H1 (cell line): ENCODE results near the gene PLAU. TPM values are rescaled to one million over a fixed set of nuclear protein-coding genes. Genes with fewer than 3 reads are reported as not detected.

ENCODE experiments used
- CBX5 ChIP-seq: fragments of 300-800, 300-1000 bp; sonication (generic); IDR thresholded peaks from 2 replicates; pipeline ENCODE4 v1.7.1; 2016; ENCODE audit warnings: antibody characterized with exemption, low read length, low read depth
- EZH2 ChIP-seq: fragments of 200-600 bp; sonication (generic); IDR thresholded peaks from 2 replicates; pipeline ENCODE4 v1.7.1; 2012; ENCODE audit warnings: low read depth, mild to moderate bottlenecking, moderate library complexity, low read length, inconsistent platforms; ENCODE audit not compliant: severe bottlenecking
- YY1 ChIP-seq: IDR thresholded peaks from 2 replicates; pipeline ENCODE4 v1.6.1; 2011; ENCODE audit warnings: low read depth, mild to moderate bottlenecking, low read length
- polyA plus RNA-seq, 7 experiments: library from polyadenylated mRNA; depleted of rRNA in 3 of 7; stranded (reverse) in 5 of 7; unstranded in 2 of 7; fragments of >200 nt in 5 of 7; fragments of 200-250 nt in 2 of 7; gene quantifications; 1 replicate in 5 of 7; 2 replicates in 1 of 7; 4 replicates in 1 of 7; pipeline versions ENCODE4 v1.2.1 to v1.2.3, GENCODE V29; 2011 to 2013; ENCODE audit warnings: missing spikeins in 2 of 7, mixed read lengths in 2 of 7
- total RNA-seq: library from RNA; stranded (reverse); fragmentation: NEBNext Ultra II Directional; extraction: Animal tissue kit (Norgen Biotek cat#: 25700); gene quantifications from 2 replicates; pipeline ENCODE4 v1.2.1, GENCODE V29; 2021

The PLAU gene
- total and polyA plus RNA-seq, 2 of the 8 experiments (the other 6 are each of a cell fraction or from before 2014, with no cell fraction given), result 16.2 to 26.1 TPM

DNA sequence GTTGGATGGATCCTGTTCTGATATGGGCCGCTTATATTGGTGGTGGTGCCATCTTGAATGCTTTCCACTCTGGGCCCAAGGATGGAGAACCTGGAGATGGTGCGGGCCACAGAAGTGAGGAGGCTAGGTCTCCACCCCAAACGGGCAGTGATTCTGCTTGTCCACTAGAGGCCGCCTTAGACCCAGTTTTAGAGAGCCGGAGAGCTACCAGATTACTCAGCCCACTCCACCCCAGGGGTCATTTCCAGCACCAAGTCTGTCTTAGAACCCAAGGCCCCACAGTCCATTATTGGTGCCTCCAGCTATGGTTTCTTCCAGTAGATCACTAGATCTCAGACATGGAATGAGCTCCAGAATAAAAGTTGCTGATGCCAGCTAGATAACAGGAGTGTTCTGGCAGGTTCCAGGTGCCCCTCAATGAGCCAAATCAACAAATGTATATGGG, 24.8 kb upstream of the PLAU start (continued):
- TF ChIP-seq EZH2, result no peak
- TF ChIP-seq CBX5, result no peak
- TF ChIP-seq YY1, result peak; percentile 58; the same call in 1 of the 2 replicates
- TF ChIP-seq, all 59 proteins: peak for 3
